Osteoblast (primary cell): ENCODE measurements around the gene IKBIP. TPM values are rescaled to one million over a fixed set of nuclear protein-coding genes. Genes with fewer than 3 reads are reported as not detected.

ENCODE experiments used
- DNase-seq: peaks from one replicate; pipeline ENCODE4 v3.0.0; 2011; ENCODE audit warnings: low spot score, mixed read lengths; ENCODE audit not compliant: insufficient read length; ENCODE audit errors: missing footprints
- H2AFZ ChIP-seq: 2 replicates; pipeline ENCODE4 v1.6.0; 2011; ENCODE audit warnings: mild to moderate bottlenecking, low read length
- H3K27ac ChIP-seq: 2 replicates; pipeline ENCODE4 v1.5.1; 2011; ENCODE audit warnings: mild to moderate bottlenecking, low read depth, low read length, moderate library complexity
- H3K27me3 ChIP-seq: 2 replicates; pipeline ENCODE4 v1.6.0; 2012; ENCODE audit warnings: mild to moderate bottlenecking, control low read depth, inconsistent platforms, low read length, moderate library complexity; ENCODE audit not compliant: insufficient read depth
- H3K36me3 ChIP-seq: 2 replicates; pipeline ENCODE4 v1.5.1; 2011; ENCODE audit warnings: mild to moderate bottlenecking, low read length, control low read depth, moderate library complexity; ENCODE audit not compliant: insufficient read depth
- H3K4me1 ChIP-seq: 2 replicates; pipeline ENCODE4 v1.5.1; 2011; ENCODE audit warnings: mild to moderate bottlenecking, low read length, control low read depth, moderate library complexity; ENCODE audit not compliant: insufficient read depth
- H3K4me2 ChIP-seq: 2 replicates; pipeline ENCODE4 v1.6.0; 2011; ENCODE audit warnings: mild to moderate bottlenecking, low read length; ENCODE audit not compliant: insufficient read depth
- H3K4me3 ChIP-seq: fragments of 200-600 bp; sonication (generic); 3 replicates; pipeline ENCODE4 v1.5.1; 2012; ENCODE audit warnings: mild to moderate bottlenecking, low read length, inconsistent platforms; ENCODE audit not compliant: insufficient read depth
- H3K79me2 ChIP-seq: 2 replicates; pipeline ENCODE4 v1.6.0; 2012; ENCODE audit warnings: mild to moderate bottlenecking, low read length, control low read depth, inconsistent platforms; ENCODE audit not compliant: insufficient read depth
- H3K9me3 ChIP-seq: 2 replicates; pipeline ENCODE4 v1.5.1; 2011; ENCODE audit warnings: low read depth, low read length, control low read depth
- H4K20me1 ChIP-seq: 2 replicates; pipeline ENCODE4 v1.6.0; 2012; ENCODE audit warnings: mild to moderate bottlenecking, low read length, control low read depth; ENCODE audit not compliant: insufficient read depth
- total RNA-seq: library from RNA; depleted of rRNA; stranded (reverse); fragments of >200 nt; gene quantifications from 2 replicates; pipeline ENCODE4 v1.2.3, GENCODE V29; 2012
- TF ChIP-seq, protein P1 (sequence below): IDR thresholded peaks from 2 replicates; pipeline ENCODE4 v1.5.1; 2011; ENCODE audit warnings: mild to moderate bottlenecking, low read depth, low read length, moderate library complexity; ENCODE audit errors: extremely low read depth

The IKBIP gene
- total RNA-seq, 1 donor: 47.4 TPM

DNA sequence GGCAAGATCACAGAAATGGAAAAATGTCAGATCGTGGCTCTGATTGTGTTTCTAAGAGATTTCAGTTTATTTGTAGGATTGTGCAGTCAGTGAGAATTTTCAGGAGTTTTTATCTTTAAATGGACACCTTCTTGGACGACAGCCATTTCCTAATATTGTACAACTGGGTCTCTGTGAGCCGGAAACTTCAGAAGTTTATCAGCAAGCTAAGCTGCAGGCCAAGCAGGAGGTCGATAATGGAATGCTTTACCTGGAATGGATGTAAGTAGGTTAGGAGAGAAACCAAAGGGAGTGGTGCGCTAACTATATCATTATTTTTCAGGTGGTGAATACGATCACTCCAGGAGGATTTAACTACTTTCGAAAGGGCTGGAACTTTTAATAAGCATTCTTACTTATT, 26.9 kb upstream of the IKBIP start:
- TF ChIP-seq, protein P1, sequence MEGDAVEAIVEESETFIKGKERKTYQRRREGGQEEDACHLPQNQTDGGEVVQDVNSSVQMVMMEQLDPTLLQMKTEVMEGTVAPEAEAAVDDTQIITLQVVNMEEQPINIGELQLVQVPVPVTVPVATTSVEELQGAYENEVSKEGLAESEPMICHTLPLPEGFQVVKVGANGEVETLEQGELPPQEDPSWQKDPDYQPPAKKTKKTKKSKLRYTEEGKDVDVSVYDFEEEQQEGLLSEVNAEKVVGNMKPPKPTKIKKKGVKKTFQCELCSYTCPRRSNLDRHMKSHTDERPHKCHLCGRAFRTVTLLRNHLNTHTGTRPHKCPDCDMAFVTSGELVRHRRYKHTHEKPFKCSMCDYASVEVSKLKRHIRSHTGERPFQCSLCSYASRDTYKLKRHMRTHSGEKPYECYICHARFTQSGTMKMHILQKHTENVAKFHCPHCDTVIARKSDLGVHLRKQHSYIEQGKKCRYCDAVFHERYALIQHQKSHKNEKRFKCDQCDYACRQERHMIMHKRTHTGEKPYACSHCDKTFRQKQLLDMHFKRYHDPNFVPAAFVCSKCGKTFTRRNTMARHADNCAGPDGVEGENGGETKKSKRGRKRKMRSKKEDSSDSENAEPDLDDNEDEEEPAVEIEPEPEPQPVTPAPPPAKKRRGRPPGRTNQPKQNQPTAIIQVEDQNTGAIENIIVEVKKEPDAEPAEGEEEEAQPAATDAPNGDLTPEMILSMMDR: no peak
- Histone ChIP-seq H3K27me3 (no peaks in the 10 kb centered on the region), H2AFZ (no peak overlapping the region), H3K4me1 (peaks cover 8% of the 10 kb centered on the region), H3K36me3 (peaks cover 15% of the 10 kb centered on the region), H3K79me2 (no peaks in the 10 kb centered on the region), H3K9me3 (no peaks in the 10 kb centered on the region), H4K20me1 (no peaks in the 10 kb centered on the region), H3K4me2 (no peak overlapping the region), H3K4me3 (no peak overlapping the region), H3K27ac (no peak overlapping the region)
- no peak for DNase-seq

DNA sequence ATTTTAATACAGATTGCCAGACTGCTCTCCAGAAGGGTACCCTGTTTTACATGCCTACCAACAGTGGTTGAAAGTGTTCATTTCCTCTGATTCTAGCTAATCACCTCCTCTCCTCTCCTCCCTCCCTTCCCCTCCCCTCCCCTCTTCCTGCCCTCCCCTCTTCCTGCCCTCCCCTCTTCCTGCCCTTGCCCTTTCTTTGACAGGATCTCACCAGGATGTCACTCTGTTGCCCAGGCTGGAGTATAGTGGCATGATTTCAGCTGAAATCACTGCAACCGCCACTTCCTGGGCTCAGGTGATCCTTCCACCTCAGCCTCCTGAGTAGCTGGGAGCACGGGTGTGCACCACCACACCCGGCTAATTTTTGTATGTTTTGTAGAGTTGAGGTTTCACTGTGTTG, 25.2 kb upstream of the IKBIP start:
- TF ChIP-seq, protein P1: no peak
- Histone ChIP-seq H3K4me1 (peaks cover 8% of the 10 kb centered on the region), H3K4me2 (no peak overlapping the region), H3K27me3 (no peaks in the 10 kb centered on the region), H4K20me1 (no peaks in the 10 kb centered on the region), H3K4me3 (no peak overlapping the region), H3K27ac (no peak overlapping the region), H3K36me3 (peaks cover 23% of the 10 kb centered on the region), H3K9me3 (no peaks in the 10 kb centered on the region), H3K79me2 (no peaks in the 10 kb centered on the region), H2AFZ (no peak overlapping the region)
- no peak for DNase-seq

DNA sequence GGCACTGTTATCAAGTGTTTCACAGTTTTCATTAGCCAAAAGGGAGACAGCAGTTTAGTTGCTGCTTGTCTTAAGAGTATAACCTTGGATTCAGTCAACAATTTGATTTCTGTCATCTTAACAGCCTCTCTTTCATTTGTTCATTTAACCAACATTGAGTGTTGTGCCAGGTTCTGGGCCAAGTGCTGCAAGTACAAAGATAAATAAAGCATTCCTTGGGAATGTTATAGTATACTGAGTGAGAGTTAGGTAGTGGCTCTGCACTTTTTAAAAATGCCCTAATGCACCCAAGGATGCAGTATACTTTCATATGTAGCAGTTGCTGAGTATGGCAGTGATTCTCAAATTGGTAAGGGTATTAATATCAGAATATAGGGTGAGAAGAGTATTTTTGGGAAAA, 15.9 kb upstream of the IKBIP start:
- TF ChIP-seq, protein P1: no peak
- Histone ChIP-seq H3K36me3 (peaks cover 54% of the 10 kb centered on the region), H3K4me1 (no peaks in the 10 kb centered on the region), H3K27ac (no peak overlapping the region), H3K4me2 (no peak overlapping the region), H3K4me3 (no peak overlapping the region), H2AFZ (no peak overlapping the region), H3K9me3 (no peaks in the 10 kb centered on the region), H3K27me3 (no peaks in the 10 kb centered on the region), H3K79me2 (no peaks in the 10 kb centered on the region), H4K20me1 (no peaks in the 10 kb centered on the region)
- DNase-seq: no peak

DNA sequence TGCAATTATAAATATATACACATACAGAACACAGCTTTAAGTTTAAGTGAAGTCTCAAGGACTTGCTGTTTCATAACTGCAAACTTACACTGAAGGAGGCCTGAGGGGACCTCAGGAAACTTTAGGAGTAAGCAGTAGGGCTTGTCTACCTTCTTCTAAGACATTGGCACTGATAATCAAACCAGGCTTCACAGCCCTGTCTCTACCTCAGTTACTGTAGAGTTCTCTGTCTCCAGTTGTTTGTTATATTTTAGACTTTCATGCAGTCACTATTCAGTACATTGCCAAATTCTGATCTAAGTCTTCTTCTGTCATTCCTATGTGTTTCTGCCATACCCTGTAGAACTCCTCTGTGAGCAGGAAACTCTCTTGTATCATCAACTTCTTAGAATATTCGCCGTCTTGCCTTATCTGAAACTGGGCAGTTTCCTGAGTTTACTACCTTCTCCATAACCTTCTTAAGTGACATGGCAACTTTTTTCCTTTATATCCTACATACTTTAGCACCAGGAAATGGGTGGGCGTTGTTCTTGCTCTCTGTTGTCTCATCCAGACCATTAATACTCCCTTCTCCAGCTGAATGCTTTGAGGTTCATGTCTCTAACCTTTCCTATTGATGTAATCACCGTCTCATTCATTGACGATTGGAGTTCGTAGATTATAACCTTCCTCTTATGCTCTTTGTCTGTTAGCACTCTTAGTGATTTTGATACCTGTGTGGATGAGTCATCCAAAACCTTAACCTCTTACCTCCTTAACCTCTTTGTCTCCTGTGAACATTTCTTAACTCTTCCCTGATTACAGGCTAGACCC, 11.9 kb upstream of the IKBIP start:
- TF ChIP-seq, protein P1: no peak

More for the DNA sequence above, 11.9 kb upstream of the IKBIP start:
- no peaks in the 10 kb centered on the region for H3K27me3 ChIP-seq
- H3K9me3 ChIP-seq: no peaks in the 10 kb centered on the region
- peak; percentile 59 for DNase-seq
- H2AFZ ChIP-seq: no peak overlapping the region
- H3K27ac ChIP-seq: no peak overlapping the region
- H3K4me2 ChIP-seq: no peak overlapping the region
- H4K20me1 ChIP-seq: no peaks in the 10 kb centered on the region
- no peaks in the 10 kb centered on the region for H3K79me2 ChIP-seq
- H3K36me3 ChIP-seq: peaks cover 24% of the 10 kb centered on the region
- no peaks in the 10 kb centered on the region for H3K4me1 ChIP-seq
- H3K4me3 ChIP-seq: no peak overlapping the region
